A673 (cell line): Measurements from ENCODE around the gene YBX3. TPM values are rescaled to one million over a fixed set of nuclear protein-coding genes. Genes with fewer than 3 reads are reported as not detected.

Experiments
- BruUV-seq: library from RNA; stranded (reverse); fragments of 400-500 nt; replicated peaks from 2 replicates; lab custom pipeline; 2021; lab: Mats Ljungman, UMichigan
- CTCF ChIA-PET: fragments of 300-600 bp; sonication (Branson Sonifier 250); formaldehyde crosslinking; loops from one replicate; lab custom pipeline; 2022; ENCODE audit warnings: antibody characterized with exemption; lab: Charles Lee
- POLR2A ChIA-PET: fragments of 300-600 bp; sonication (Branson Sonifier 250); formaldehyde crosslinking; loops from one replicate; lab custom pipeline; 2022; ENCODE audit warnings: antibody characterized with exemption; ENCODE audit not compliant: low non-redundant PET; lab: Charles Lee
- DNase-seq: peaks from one replicate; pipeline ENCODE4 v3.0.0-alpha.2; 2015; ENCODE audit warnings: low spot score
- H3K27ac ChIP-seq: fragments of 200-600 bp; sonication (generic); 2 replicates; pipeline ENCODE4 v1.5.1; 2016; ENCODE audit warnings: mixed run types, low read depth, mild to moderate bottlenecking, mixed read lengths, antibody characterized with exemption, low read length; ENCODE audit not compliant: poor library complexity, severe bottlenecking
- H3K27me3 ChIP-seq: fragments of 200-600 bp; sonication (generic); replicated peaks from 2 replicates; pipeline ENCODE4 v1.6.1; 2017; ENCODE audit warnings: mixed run types, low read depth, mild to moderate bottlenecking, mixed read lengths, antibody characterized with exemption, low read length; ENCODE audit not compliant: insufficient read depth, poor library complexity
- H3K36me3 ChIP-seq: fragments of 200-600 bp; sonication (generic); 2 replicates; pipeline ENCODE4 v1.6.1; 2016; ENCODE audit warnings: mixed run types, mild to moderate bottlenecking, mixed read lengths, antibody characterized with exemption, low read length; ENCODE audit not compliant: insufficient read depth, poor library complexity, severe bottlenecking
- H3K4me1 ChIP-seq: fragments of 200-600 bp; sonication (generic); 2 replicates; pipeline ENCODE4 v1.6.1; 2017; ENCODE audit warnings: mixed run types, mild to moderate bottlenecking, mixed read lengths, antibody characterized with exemption, low read length; ENCODE audit not compliant: insufficient read depth, poor library complexity, severe bottlenecking
- H3K4me3 ChIP-seq: fragments of 200-600 bp; sonication (generic); 2 replicates; pipeline ENCODE4 v1.5.1; 2016; ENCODE audit warnings: low read depth, mixed run types, mild to moderate bottlenecking, mixed read lengths, low read length; ENCODE audit not compliant: poor library complexity, severe bottlenecking
- H3K9me3 ChIP-seq: fragments of 200-600 bp; sonication (generic); 2 replicates; pipeline ENCODE4 v1.6.1; 2016; ENCODE audit warnings: mixed run types, low read depth, mild to moderate bottlenecking, mixed read lengths, antibody characterized with exemption, low read length; ENCODE audit not compliant: poor library complexity, severe bottlenecking
- CTCF ChIP-seq: fragments of 300-800, 200-600 bp; sonication (generic); conservative IDR thresholded peaks from 2 replicates; pipeline ENCODE4 v1.5.1; 2017; ENCODE audit warnings: low read depth, mild to moderate bottlenecking, antibody characterized with exemption, low read length, moderate library complexity, mixed read lengths
- EZH2 ChIP-seq: fragments of 200-600 bp; sonication (generic); IDR thresholded peaks from 2 replicates; pipeline ENCODE4 v1.6.1; 2017; ENCODE audit warnings: borderline replicate concordance, low read depth, mild to moderate bottlenecking, mixed read lengths, antibody characterized with exemption, low read length; ENCODE audit not compliant: poor library complexity, severe bottlenecking
- intact Hi-C: fragments of 100-400 bp; cut with micrococcal nuclease; formaldehyde crosslinking; loops from one replicate; pipeline ENCODE4 v1.10.0; 2022; ENCODE audit not compliant: unreplicated experiment
- total RNA-seq: library from RNA; stranded (reverse); gene quantifications from 2 replicates; pipeline ENCODE4 v1.2.3, GENCODE V29; 2021

Gene YBX3
- total RNA-seq, 1 experiment from 2014 or later: 288 TPM

- POLR2A ChIA-PET: no interaction called here
- intact Hi-C loops: no loop called here
Measured at GRCh38 chr12:10664499-10664898, 58.6 kb downstream of the YBX3 start.

GRCh38 chr12:10663869-10664268 lies 59.3 kb downstream of the YBX3 start:
- intact Hi-C loops: no loop called here
- Histone ChIP-seq H3K4me1 (no peaks in the 10 kb centered on the region), H3K4me3 (no peak overlapping the region), H3K27me3 (no peaks in the 10 kb centered on the region), H3K36me3 (no peaks in the 10 kb centered on the region), H3K9me3 (no peaks in the 10 kb centered on the region), H3K27ac (no peak overlapping the region)
- BruUV-seq: no TSS peak
- ChIA-PET POLR2A (no interaction called here), CTCF (no interaction called here)
- TF ChIP-seq CTCF (no peak), EZH2 (no peak)
- no peak for DNase-seq

More at GRCh38 chr12:10664499-10664898, 58.6 kb downstream of the YBX3 start:
- BruUV-seq: no TSS peak
- H3K4me3 ChIP-seq: no peak overlapping the region
- no peaks in the 10 kb centered on the region for H3K36me3 ChIP-seq
- TF ChIP-seq CTCF: no peak
- TF ChIP-seq EZH2: no peak
- no peak overlapping the region for H3K27ac ChIP-seq
- no peak for DNase-seq
- no peaks in the 10 kb centered on the region for H3K4me1 ChIP-seq
- CTCF ChIA-PET: no interaction called here
- no peaks in the 10 kb centered on the region for H3K9me3 ChIP-seq
- no peaks in the 10 kb centered on the region for H3K27me3 ChIP-seq

- no peak for DNase-seq
- CTCF ChIA-PET: no interaction called here
- intact Hi-C loops: no loop called here
- Histone ChIP-seq H3K27ac (no peak overlapping the region), H3K4me3 (no peak overlapping the region), H3K27me3 (no peaks in the 10 kb centered on the region), H3K4me1 (no peaks in the 10 kb centered on the region), H3K9me3 (peaks cover 9% of the 10 kb centered on the region), H3K36me3 (no peaks in the 10 kb centered on the region)
- no TSS peak for BruUV-seq
- no peak for TF ChIP-seq CTCF
- no peak for TF ChIP-seq EZH2
- POLR2A ChIA-PET: no interaction called here
Measured at GRCh38 chr12:10661338-10661737, 61.8 kb downstream of the YBX3 start.
